GM21367 (cell line): ENCODE data around the gene TGFBR3L.

Source experiments
- ATAC-seq: cut with Tn5 transposase; IDR thresholded peaks from one replicate; pipeline ENCODE4 v1.9.1; 2021; ENCODE audit not compliant: unreplicated experiment

The TGFBR3L gene

DNA sequence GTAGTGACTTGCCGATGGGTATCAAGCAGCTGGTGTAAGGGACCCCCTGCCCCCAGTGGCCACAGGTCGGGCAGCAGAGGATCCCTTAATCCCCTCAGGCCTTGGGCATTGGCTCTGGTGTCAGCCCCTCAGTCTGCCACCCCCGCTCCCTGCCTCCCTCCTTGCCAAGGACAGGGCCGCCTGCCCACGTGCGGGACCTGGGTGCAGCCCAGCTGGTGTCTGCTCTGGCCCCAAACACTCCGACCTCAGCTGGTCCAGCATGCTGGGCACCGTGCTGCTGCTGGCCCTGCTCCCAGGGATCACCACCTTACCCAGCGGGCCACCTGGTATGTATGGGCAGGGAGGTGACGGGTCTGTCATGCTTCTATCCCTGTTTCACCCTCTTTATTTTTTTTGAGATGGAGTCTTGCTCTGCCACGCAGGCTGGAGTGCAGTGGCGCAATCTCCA, at the start of gene TGFBR3L:
TGFBR3L (plus strand) TSS at position 233 of the 448 bp plus-strand sequence.
- ATAC-seq, result no peak

- ATAC-seq, result no peak
Observed at GRCh38 chr19:7865262-7865911, 49.2 kb upstream of the TGFBR3L start.

DNA sequence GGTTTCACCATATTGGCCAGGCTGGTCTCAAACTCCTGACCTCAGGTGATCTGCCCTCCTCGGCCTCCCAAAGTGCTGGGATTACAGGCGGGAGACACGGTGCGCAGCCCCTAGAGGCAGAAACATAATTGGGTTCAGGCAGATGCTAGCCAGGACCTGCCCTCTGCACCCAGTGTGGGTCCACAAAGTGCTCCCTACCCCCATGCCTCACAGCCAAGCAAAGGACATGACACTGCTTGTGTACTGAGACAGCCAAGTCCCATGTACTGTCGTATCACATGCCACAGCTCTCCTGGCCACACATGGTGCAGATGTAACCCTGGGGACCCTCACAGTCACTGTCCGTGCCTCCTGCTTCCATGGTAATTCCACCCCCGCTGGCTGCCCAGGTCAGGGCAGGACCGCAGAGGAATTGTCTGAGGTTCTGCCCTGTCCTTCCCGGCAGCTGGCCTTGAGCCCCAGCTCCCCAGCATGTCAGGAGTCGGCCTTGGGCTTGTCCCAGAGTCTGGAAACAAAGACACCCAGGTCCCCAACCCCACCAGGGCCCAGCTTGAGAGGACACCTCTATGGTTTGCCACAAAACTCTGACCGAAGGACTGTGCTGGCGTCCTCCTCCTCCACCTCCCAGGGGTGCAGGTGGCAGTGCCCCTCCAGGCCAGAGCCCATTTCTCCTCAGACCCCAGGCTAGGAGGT, 48.1 kb upstream of the TGFBR3L start:
- no peak for ATAC-seq

- no peak for ATAC-seq
Observed at GRCh38 chr19:7867092-7867844, 47.4 kb upstream of the TGFBR3L start.

DNA sequence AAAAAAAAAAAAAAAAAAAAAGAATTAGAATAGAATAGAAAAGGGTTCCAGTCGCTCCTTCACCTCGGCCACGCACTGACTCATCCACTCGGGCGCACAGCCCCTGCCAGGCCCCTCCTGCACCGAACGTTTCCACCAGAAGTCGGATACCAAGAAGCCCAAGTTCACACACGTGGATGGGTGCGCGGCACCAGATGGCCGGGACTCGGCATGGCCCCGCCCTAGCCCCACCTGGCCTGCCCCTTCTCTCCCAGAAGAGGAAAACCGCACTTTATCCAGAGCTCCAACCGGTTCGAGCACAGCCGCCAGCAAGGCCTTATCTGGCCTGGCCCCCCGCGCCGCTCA, 46.3 kb upstream of the TGFBR3L start:
- ATAC-seq, result no peak

DNA sequence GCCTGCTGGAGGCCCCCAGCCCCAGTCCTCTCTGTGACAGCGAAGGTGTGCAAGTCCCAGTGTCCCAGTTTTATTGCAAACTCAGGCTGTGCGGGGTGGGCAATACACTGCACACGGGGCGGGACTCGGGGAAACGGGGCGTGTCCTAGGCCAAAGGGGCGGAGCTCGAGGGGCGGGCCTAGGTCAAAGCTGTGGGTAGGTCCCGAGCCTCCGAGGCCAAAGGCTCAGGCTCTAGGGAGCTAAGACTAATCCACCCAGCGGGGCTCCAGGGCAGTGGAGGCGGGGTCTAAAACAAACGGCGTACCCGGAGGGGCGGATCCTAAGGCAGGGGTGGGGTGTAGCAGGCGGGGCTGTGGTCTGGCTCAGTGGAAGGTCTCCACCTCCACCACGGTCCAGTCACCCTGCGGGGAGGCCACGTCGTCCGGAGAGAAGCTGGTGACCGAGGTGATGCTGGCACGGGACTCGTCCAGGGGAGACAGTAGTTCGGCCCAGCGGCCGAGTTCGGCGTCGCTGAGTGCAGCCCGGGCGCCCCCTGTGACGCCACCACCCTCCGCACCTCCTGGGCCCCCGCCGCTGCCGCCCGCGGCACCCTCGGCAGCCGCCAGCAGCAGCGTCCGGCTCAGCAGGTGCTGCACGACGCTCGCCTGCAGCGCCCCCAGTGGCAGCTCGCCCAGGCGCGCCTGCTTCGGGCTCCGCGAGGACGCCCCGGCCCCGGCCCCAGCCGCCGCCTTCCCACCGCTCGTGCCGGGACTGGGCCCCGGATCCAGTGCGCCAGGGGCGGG, 45.8 kb upstream of the TGFBR3L start:
- peak; percentile 42 for ATAC-seq

- ATAC-seq, result peak; percentile 25
Observed at GRCh38 chr19:7869453-7869909, 45.1 kb upstream of the TGFBR3L start.

GRCh38 chr19:7869910-7870511, 44.6 kb upstream of the TGFBR3L start:
- ATAC-seq, result no peak

GRCh38 chr19:7870571-7871436, 43.8 kb upstream of the TGFBR3L start:
- no peak for ATAC-seq

DNA sequence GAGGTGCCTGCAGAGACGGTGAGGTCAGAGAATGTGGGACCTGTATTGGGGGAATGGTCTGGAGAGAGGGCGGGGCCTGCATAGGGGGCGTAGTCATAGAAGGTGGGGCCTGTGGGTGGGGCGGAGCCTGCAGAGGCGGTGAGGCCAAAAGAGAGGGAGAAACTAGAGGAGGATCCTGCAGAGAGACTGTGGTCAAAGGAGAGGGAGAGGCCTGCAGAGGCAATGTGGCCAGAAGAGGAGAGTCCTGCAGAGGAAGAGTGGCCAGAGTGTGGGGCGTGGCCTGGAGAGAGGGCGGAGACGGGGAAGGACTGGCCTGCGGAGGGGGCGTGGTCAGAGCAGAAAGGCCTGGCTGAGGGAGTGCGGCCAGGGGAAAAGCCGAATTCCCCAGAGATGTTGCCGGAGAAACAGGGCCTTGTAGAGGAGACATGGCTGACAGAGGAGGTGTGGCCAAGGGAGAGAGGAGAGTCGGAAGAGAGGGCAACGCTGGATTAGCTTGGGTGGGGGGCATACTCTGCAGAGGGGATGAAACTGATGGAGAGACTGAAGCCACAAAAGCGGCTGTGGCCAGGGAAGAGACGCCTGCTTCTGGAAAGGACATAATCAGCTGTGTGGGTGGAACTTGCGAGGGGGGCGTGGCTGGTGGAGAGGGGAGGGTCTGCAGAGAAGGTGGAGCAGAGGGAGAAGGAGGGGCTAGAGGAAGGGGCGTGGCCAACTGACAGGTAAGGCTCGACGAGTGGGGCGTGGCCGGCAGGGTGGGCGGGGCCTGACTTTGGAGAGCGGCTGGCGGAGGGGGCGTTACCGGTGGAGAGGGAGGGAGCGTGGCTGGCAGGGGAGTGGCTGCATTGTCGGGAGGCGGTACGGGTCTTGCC, 43.0 kb upstream of the TGFBR3L start:
- ATAC-seq, result no peak

DNA sequence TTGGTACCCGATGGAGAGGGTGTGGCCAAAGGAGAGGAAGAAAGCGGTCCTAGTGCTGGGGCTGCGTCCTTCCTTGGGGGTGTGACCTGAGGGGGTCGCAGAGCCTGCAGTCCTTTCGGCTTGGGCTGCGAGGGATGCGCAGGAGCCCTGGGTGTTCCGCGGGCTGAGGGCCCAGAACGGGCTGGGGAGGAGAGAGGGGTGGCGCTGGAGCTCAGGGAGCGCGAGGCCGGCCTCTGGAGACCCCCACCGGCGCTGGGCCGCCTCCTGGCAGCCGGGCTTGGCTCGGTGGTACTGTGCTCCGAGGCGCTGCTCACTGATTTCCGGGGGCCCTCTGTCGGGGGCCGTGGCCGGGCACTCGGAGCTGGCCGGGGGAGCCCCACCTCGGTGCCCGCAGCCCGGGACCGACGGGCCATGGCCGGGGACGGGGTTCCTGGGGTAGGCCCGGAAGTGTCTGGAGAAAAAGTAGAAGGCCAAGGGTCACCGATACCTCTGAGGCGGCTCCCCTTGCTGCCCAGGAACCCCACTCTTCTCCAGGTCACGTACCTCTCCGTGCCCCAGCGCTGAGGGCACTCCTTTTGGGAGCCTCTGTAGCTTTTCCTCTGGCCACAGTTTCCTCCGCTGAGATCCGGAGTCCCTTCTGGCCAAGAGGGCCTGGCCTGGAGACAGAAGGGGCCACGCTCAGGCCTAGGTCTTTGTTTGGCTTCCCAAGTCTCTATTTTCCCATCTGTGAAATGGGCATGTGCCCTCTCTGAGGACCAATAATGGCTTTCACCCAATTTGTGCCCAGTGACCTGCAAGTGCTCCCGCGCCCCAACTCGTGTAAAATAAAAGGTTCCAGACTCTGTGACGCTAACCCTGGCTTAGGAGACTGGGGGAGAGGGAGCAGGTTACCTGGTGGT, 42.1 kb upstream of the TGFBR3L start:
- no peak for ATAC-seq

GRCh38 chr19:7873304-7874075, 41.1 kb upstream of the TGFBR3L start:
- no peak for ATAC-seq

DNA sequence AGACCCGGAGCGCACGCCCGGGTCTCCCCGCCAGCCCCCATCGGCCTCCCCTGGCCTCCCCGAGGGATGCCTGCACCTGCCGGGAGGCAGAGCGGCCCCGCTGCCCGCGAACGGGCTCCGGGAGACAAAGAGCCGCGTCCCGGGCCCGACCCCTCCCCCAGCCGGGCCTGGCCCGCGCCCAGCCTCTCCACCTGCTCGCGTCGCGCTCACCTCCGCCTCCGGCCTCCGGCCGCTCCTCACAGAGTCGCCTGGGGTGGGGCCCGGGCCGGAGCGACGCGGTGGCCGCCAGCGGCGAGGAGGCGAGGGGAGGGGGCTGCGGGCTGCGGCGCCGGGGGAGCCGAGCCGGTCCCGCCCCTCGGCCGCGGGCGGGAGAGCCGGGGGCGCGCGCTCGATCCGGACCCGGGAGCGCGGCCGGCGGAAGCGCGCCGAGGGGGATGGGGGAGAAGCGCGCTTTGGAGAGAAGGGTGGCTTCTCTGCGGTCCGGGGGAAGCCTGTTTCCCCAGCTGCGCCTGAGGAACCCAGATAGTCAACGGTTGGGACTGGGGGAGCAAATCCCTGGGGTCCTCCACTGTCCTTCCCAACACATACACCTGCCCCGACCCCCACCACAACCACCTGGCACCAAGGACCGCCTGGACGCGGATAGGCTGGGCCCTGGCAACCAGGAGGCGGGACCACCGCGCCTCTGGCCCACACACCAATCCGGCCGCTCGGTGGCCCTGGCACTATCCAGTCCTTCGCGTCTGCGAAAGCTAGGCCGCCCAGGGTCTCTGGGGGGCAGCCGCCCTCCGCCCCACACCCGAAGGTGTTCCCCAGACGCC, 40.3 kb upstream of the TGFBR3L start, which contains the start of gene PRR36:
PRR36 (minus strand) TSS at position 315 of the 821 bp plus-strand sequence. CDS start 701 bp downstream, outside the sequence.
- ATAC-seq, result no peak

- ATAC-seq, result no peak
Observed at GRCh38 chr19:7874897-7875273, 39.7 kb upstream of the TGFBR3L start.

GRCh38 chr19:7877249-7877836, 37.3 kb upstream of the TGFBR3L start:
- no peak for ATAC-seq
